Measurements from ENCODE around the gene DAPP1.
"Not testable (repeated sequence)": the region's sequence is repeated elsewhere in the genome, so short reads cannot be mapped to it uniquely, and the experiment has no call there.

The DAPP1 gene

GRCh38 chr4:99816545-99817308 lies at the start of gene DAPP1:
DAPP1 (plus strand) TSS chr4:99816827; CDS start chr4:99816914, 87 bp downstream.
- DNase-seq = no peak

GRCh38 chr4:99770842-99771241 lies 45.8 kb upstream of the DAPP1 start:
- not testable (repeated sequence) for DNase-seq

GRCh38 chr4:99783940-99784339 lies 32.7 kb upstream of the DAPP1 start:
- DNase-seq = no peak

- no peak for DNase-seq
Observed at GRCh38 chr4:99784842-99785241, 31.8 kb upstream of the DAPP1 start.

- DNase-seq = peak; percentile 85
Observed at GRCh38 chr4:99790796-99791617, 25.6 kb upstream of the DAPP1 start.

- DNase-seq = no peak
Observed at GRCh38 chr4:99800332-99801004, 16.2 kb upstream of the DAPP1 start.

- no peak for DNase-seq
Observed at GRCh38 chr4:99801005-99801699, 15.5 kb upstream of the DAPP1 start.

GRCh38 chr4:99803566-99804101 lies 13.0 kb upstream of the DAPP1 start:
- DNase-seq = peak; percentile 62

- no peak for DNase-seq
Observed at GRCh38 chr4:99806545-99806944, 10.1 kb upstream of the DAPP1 start.

GRCh38 chr4:99807666-99808065 lies 9.0 kb upstream of the DAPP1 start:
- no peak for DNase-seq

GRCh38 chr4:99808260-99808857 lies 8.3 kb upstream of the DAPP1 start:
- DNase-seq = peak; percentile 37

GRCh38 chr4:99809326-99809725 lies 7.3 kb upstream of the DAPP1 start:
- DNase-seq = no peak

GRCh38 chr4:99810536-99810935 lies 6.1 kb upstream of the DAPP1 start:
- DNase-seq = no peak

GRCh38 chr4:99811117-99811516 lies 5.5 kb upstream of the DAPP1 start:
- DNase-seq = no peak

GRCh38 chr4:99811850-99812249 lies 4.8 kb upstream of the DAPP1 start:
- peak; percentile 11 for DNase-seq

- DNase-seq = no peak
Observed at GRCh38 chr4:99815597-99816011, 1.0 kb upstream of the DAPP1 start.

- no peak for DNase-seq
Observed at GRCh38 chr4:99817309-99817890, 773 bp downstream of the DAPP1 start.

GRCh38 chr4:99818661-99819060 lies 2.0 kb downstream of the DAPP1 start:
- DNase-seq = no peak

GRCh38 chr4:99821918-99822503 lies 5.4 kb downstream of the DAPP1 start:
- DNase-seq = no peak

GRCh38 chr4:99822734-99823133 lies 6.1 kb downstream of the DAPP1 start:
- no peak for DNase-seq

GRCh38 chr4:99824070-99824599 lies 7.5 kb downstream of the DAPP1 start:
- no peak for DNase-seq
